Muscle of arm (tissue), 12 donors: ENCODE results near the gene DHRS7. TPM values are rescaled to one million over a fixed set of nuclear protein-coding genes. Genes with fewer than 3 reads are reported as not detected.

ENCODE experiments used
- polyA plus RNA-seq, 12 donors: library from polyadenylated mRNA; unstranded; fragments of 120-200 nt; gene quantifications; one replicate each; pipeline ENCODE4 v1.2.1, GENCODE V29; 2013; ENCODE audit not compliant: insufficient read length in 12 of 12

The DHRS7 gene
- polyA plus RNA-seq, 12 donors = 33.4 to 140 (median 79.7) TPM; not detected in 1

Other genes starting within 250 kb of the DHRS7 start
- under 1 TPM in 9 of 12 donors, not detected in 3; 0.13 to 0.82 (median 0.31) TPM for gene LRRC9, start 245.3 kb downstream of the DHRS7 start, polyA plus RNA-seq
- gene PCNX4, start 73.5 kb downstream of the DHRS7 start, polyA plus RNA-seq = 10 to 100 TPM in 11 of 12 donors, not detected in 1; 41.8 to 74.2 (median 59.2) TPM
- 10 to 100 TPM in 11 of 12 donors, not detected in 1; 50.3 to 89.7 (median 72.6) TPM for gene PPM1A, start 83.8 kb upstream of the DHRS7 start, polyA plus RNA-seq